Measurements from ENCODE around the gene NECAB3. TPM values are rescaled to one million over a fixed set of nuclear protein-coding genes. Genes with fewer than 3 reads are reported as not detected.

The NECAB3 gene
- total RNA-seq, 1 donor, result 27.1 TPM

DNA sequence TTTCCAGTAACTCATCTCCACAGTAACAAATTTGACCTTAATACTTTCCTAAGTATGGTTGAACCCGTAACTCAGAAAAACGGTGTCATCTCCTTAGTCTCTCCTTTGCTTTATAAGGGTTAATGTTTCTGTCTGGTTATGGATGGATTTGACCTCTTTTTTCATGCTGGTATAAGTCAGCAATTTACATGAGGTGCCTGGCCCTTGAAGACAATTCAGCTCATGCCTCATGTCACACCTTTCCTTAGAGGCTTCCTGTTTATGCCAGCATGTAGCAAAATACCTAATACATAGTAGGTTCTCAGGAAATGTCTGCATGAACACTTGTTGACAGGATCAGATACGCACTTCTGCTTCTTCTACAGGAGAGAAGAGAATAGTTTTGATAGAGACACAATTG is 49.8 kb downstream of the NECAB3 start:
- no peak overlapping the region for H3K4me2 ChIP-seq (ENCODE audit: insufficient read depth, low read length)
- DNase-seq (ENCODE audit: insufficient read length, low spot score, missing footprints), result no peak
- no peaks in the 10 kb centered on the region for H4K20me1 ChIP-seq (ENCODE audit: insufficient read depth, low read length)
- H3K9me3 ChIP-seq (ENCODE audit: low read depth, low read length), result no peaks in the 10 kb centered on the region
- H3K79me2 ChIP-seq (ENCODE audit: insufficient read depth, low read length), result no peaks in the 10 kb centered on the region
- no peaks in the 10 kb centered on the region for H3K4me1 ChIP-seq (ENCODE audit: insufficient read depth, low read length)
- TF ChIP-seq, protein P1, sequence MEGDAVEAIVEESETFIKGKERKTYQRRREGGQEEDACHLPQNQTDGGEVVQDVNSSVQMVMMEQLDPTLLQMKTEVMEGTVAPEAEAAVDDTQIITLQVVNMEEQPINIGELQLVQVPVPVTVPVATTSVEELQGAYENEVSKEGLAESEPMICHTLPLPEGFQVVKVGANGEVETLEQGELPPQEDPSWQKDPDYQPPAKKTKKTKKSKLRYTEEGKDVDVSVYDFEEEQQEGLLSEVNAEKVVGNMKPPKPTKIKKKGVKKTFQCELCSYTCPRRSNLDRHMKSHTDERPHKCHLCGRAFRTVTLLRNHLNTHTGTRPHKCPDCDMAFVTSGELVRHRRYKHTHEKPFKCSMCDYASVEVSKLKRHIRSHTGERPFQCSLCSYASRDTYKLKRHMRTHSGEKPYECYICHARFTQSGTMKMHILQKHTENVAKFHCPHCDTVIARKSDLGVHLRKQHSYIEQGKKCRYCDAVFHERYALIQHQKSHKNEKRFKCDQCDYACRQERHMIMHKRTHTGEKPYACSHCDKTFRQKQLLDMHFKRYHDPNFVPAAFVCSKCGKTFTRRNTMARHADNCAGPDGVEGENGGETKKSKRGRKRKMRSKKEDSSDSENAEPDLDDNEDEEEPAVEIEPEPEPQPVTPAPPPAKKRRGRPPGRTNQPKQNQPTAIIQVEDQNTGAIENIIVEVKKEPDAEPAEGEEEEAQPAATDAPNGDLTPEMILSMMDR (IDR thresholded peaks at IDR 0.05; ENCODE audit: extremely low read depth, low read depth, low read length), result no peak
- H3K4me3 ChIP-seq (ENCODE audit: insufficient read depth, low read length), result no peak overlapping the region
- no peaks in the 10 kb centered on the region for H3K27me3 ChIP-seq (ENCODE audit: insufficient read depth, low read length)
- no peak overlapping the region for H2AFZ ChIP-seq (ENCODE audit: low read length)
- peaks cover 28% of the 10 kb centered on the region for H3K36me3 ChIP-seq (ENCODE audit: insufficient read depth, low read length)
- no peak overlapping the region for H3K27ac ChIP-seq (ENCODE audit: low read depth, low read length)

DNA sequence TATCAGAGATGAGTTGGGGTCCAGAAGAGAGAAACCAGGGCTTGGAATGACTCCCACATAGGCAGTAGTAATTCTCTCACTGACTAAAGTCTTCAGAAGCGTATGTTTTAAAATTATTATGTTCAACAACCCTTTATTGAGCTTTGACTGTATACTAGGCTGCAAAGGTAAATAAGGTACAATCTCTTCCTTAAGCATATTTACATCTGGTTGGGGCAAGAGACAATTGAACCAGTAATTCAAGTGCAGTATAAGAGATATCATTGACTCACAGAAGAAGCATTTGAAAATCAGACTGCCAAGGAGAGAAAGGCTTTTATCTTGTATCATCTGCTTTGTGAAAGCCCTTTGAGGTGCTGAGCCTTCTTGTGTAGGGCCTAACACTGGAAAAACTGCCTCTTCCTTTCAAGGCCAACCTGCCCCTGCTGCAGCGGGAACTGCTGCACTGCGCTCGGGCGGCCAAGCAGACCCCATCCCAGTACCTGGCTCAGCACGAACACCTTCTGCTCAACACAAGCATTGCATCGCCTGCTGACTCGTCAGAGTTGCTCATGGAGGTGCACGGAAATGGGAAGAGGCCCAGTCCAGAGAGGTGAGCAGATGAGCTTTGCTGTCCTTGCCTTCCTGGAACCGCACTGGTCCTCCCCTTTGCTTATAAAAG is 51.4 kb downstream of the NECAB3 start:
- DNase-seq (ENCODE audit: insufficient read length, low spot score, missing footprints), result no peak
- no peaks in the 10 kb centered on the region for H4K20me1 ChIP-seq (ENCODE audit: insufficient read depth, low read length)

DNA sequence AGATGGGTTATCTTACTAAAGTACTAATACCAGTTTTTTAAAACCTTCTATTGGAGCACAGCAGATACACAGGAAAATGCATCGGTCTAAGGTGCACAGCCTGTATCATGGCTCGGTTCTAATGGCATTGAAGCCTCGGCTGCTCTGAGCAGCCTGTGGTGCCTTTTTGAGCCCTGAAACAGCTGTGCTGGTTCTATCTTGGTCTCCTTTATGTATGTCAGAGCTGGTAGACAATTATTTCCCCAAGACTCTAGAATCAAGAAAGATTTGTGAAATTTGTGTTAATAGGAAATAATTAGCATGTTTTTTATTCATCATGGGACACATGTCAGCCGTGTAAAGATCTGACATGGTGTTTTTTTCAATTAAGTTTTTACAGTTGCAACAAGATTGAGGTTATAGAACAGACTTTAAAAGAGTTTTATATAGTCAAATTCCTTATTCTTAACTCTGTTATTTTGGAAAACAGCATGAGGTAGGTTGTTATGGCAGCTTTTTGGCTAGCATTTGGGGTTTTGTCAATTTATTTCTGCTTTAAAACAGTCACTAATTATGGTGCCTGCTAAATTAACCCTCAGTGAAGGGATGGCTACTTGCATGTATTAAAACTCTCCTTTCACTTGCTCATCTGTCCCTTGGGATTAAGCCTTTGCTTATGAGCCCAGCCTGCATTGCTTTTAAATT is 52.4 kb downstream of the NECAB3 start:
- Histone ChIP-seq H3K79me2 (ENCODE audit: insufficient read depth, low read length) (no peaks in the 10 kb centered on the region), H3K27me3 (ENCODE audit: insufficient read depth, low read length) (no peaks in the 10 kb centered on the region), H3K9me3 (ENCODE audit: low read depth, low read length) (no peaks in the 10 kb centered on the region), H3K4me2 (ENCODE audit: insufficient read depth, low read length) (no peak overlapping the region), H3K4me1 (ENCODE audit: insufficient read depth, low read length) (no peaks in the 10 kb centered on the region), H3K36me3 (ENCODE audit: insufficient read depth, low read length) (peaks cover 19% of the 10 kb centered on the region), H3K4me3 (ENCODE audit: insufficient read depth, low read length) (no peak overlapping the region), H4K20me1 (ENCODE audit: insufficient read depth, low read length) (no peaks in the 10 kb centered on the region), H3K27ac (ENCODE audit: low read depth, low read length) (no peak overlapping the region), H2AFZ (ENCODE audit: low read length) (no peak overlapping the region)
- no peak for DNase-seq (ENCODE audit: insufficient read length, low spot score, missing footprints)
- TF ChIP-seq, protein P1 (IDR thresholded peaks at IDR 0.05; ENCODE audit: extremely low read depth, low read depth, low read length), result no peak

More for the DNA sequence above, 51.4 kb downstream of the NECAB3 start:
- H3K4me3 ChIP-seq (ENCODE audit: insufficient read depth, low read length), result no peak overlapping the region
- H3K4me2 ChIP-seq (ENCODE audit: insufficient read depth, low read length), result no peak overlapping the region
- H3K79me2 ChIP-seq (ENCODE audit: insufficient read depth, low read length), result no peaks in the 10 kb centered on the region
- TF ChIP-seq, protein P1 (IDR thresholded peaks at IDR 0.05; ENCODE audit: extremely low read depth, low read depth, low read length), result no peak
- H3K4me1 ChIP-seq (ENCODE audit: insufficient read depth, low read length), result no peaks in the 10 kb centered on the region
- H3K27me3 ChIP-seq (ENCODE audit: insufficient read depth, low read length), result no peaks in the 10 kb centered on the region
- no peak overlapping the region for H2AFZ ChIP-seq (ENCODE audit: low read length)
- no peaks in the 10 kb centered on the region for H3K9me3 ChIP-seq (ENCODE audit: low read depth, low read length)
- H3K27ac ChIP-seq (ENCODE audit: low read depth, low read length), result no peak overlapping the region
- peaks cover 19% of the 10 kb centered on the region for H3K36me3 ChIP-seq (ENCODE audit: insufficient read depth, low read length)

DNA sequence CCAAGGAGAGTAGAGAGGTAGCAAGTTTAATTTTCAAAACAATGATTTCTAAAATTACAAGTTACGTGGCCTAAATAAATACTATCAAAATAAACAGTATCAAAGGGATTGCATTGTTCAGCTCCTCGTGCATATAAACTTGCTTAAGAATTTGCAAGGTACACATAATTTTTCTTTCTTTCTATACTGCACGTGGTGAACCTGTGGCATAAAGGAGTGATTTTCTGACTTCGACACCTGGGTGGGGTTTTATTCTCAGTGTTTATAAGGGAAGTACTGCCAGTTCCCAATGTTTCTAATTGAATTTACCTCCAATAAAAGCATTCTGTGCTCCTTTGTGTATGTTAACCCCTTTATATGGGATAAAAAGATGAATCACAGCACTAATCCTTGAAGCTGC is 62.2 kb downstream of the NECAB3 start:
- Histone ChIP-seq H3K27me3 (ENCODE audit: insufficient read depth, low read length) (no peaks in the 10 kb centered on the region), H3K27ac (ENCODE audit: low read depth, low read length) (no peak overlapping the region), H3K79me2 (ENCODE audit: insufficient read depth, low read length) (no peaks in the 10 kb centered on the region), H3K4me2 (ENCODE audit: insufficient read depth, low read length) (no peak overlapping the region), H3K4me1 (ENCODE audit: insufficient read depth, low read length) (no peaks in the 10 kb centered on the region), H3K4me3 (ENCODE audit: insufficient read depth, low read length) (no peak overlapping the region), H2AFZ (ENCODE audit: low read length) (no peak overlapping the region), H3K9me3 (ENCODE audit: low read depth, low read length) (no peaks in the 10 kb centered on the region), H3K36me3 (ENCODE audit: insufficient read depth, low read length) (peaks cover 19% of the 10 kb centered on the region), H4K20me1 (ENCODE audit: insufficient read depth, low read length) (no peaks in the 10 kb centered on the region)
- no peak for DNase-seq (ENCODE audit: insufficient read length, low spot score, missing footprints)
- TF ChIP-seq, protein P1 (IDR thresholded peaks at IDR 0.05; ENCODE audit: extremely low read depth, low read depth, low read length), result no peak

All from osteoblast (primary cell).